Heart right ventricle (tissue), 16 donors: ENCODE measurements around the gene WAS. TPM values are rescaled to one million over a fixed set of nuclear protein-coding genes. Genes with fewer than 3 reads are reported as not detected.

Source experiments
- ATAC-seq, 8 donors: fragments of 200-7000 bp; cut with Tn5 transposase; one replicate each; pipeline ENCODE4 v1.9.1; 2020; ENCODE audit warnings: mild to moderate bottlenecking in 8 of 8, moderate library complexity in 8 of 8, moderate number of reproducible peaks in 1 of 8
- DNase-seq, 2 donors: peaks; one replicate each; pipeline ENCODE4 v3.0.0-alpha.2; 2020
- H3K27ac ChIP-seq, 10 donors: fragments of 200-600 bp; sonication (generic) in 2 of 10; one replicate each; pipeline versions ENCODE4 v1.5.0 to v1.8.0; 2020 to 2022; ENCODE audit warnings: mild to moderate bottlenecking in 3 of 10
- H3K27me3 ChIP-seq, 7 donors: fragments of 200-600 bp; one replicate each; pipeline ENCODE4 v1.8.0; 2021 to 2022; ENCODE audit warnings: mild to moderate bottlenecking in 2 of 7
- H3K36me3 ChIP-seq, 9 donors: fragments of 200-600 bp; sonication (generic) in 1 of 9; one replicate each; pipeline versions ENCODE4 v1.5.0 to v1.8.0; 2020 to 2022; ENCODE audit warnings: mild to moderate bottlenecking in 2 of 9
- H3K4me1 ChIP-seq, 9 donors: fragments of 200-600 bp; sonication (generic) in 1 of 9; one replicate each; pipeline versions ENCODE4 v1.5.0 to v1.8.0; 2020 to 2022; ENCODE audit warnings: mild to moderate bottlenecking in 4 of 9
- H3K4me3 ChIP-seq, 10 donors: fragments of 200-600 bp; sonication (generic) in 2 of 10; one replicate each; pipeline versions ENCODE4 v1.5.0 to v1.8.0; 2020 to 2022; ENCODE audit warnings: mild to moderate bottlenecking in 7 of 10, moderate library complexity in 2 of 10
- H3K9me3 ChIP-seq, 11 donors: fragments of 200-600 bp in 10 of 11; sonication (generic) in 2 of 11; one replicate each; pipeline versions ENCODE4 v1.5.0 to v1.8.0; 2013 to 2022; ENCODE audit warnings: mild to moderate bottlenecking in 2 of 11, control low read depth in 1 of 11, moderate library complexity in 1 of 11
- WGBS, 2 donors: extraction: QIAGEN DNeasy Blood & Tissue Kit; methylation state at CpG; one replicate each; pipeline ENCODE4 v1.1.7; 2013; ENCODE audit warnings: inconsistent platforms in 1 of 2; 5-methylcytosine and 5-hydroxymethylcytosine counted together
- intact Hi-C, 10 donors: fragments of 100-400 bp; cut with DNase I; formaldehyde crosslinking; loops; one replicate each; pipeline versions ENCODE4 v1.11.1 to v1.14.2; 2022
- polyA plus RNA-seq, 2 donors: library from polyadenylated mRNA; stranded (reverse); fragments of 200-250 nt; gene quantifications; one replicate each; pipeline ENCODE4 v1.2.3, GENCODE V29; 2013
- total RNA-seq, 10 donors: library from RNA; stranded (reverse); fragmentation: NEBNext Ultra II Directional in 3 of 10; extraction: Animal tissue kit (Norgen Biotek cat#: 25700) in 3 of 10; gene quantifications; one replicate each; pipeline versions ENCODE4 v1.2.1 to v1.2.4, GENCODE V29; 2021 to 2023
- TF ChIP-seq, protein P1 (sequence below), 9 donors: fragments of 200-600 bp; sonication (generic) in 2 of 9; IDR thresholded peaks; one replicate each; pipeline versions ENCODE4 v1.5.0 to v1.8.0; 2021 to 2022; ENCODE audit warnings: antibody characterized with exemption in 9 of 9, mild to moderate bottlenecking in 5 of 9, moderate library complexity in 1 of 9
- donor health status: Arrhythmogenic right ventricular cardiomyopathy.
- donor health status: ischemic (EF 13 %, LVEDD 7.1; RV severe dilation, severe dysfunction).
- donor health status: healthy with polysubstance abuse.
- donor health status: DM: no; HTN: yes; CAD: no.
- donor health status: DM: no; HTN: no; CAD: no.
- donor health status: ischemic (EF 25% LVEDD 6.9; RV normal size, moderate dysfunction).
- donor health status: ischemic (EF 25% LVEDD 5.7; RV mildly dilated, moderate dysfunction).
- donor health status: healthy.
- donor health status: DM: yes; HTN: yes; CAD: no.
- donor health status: Ischemic cardiomyopathy.
- donor health status: ischemic (EF 35%, LVEDD 5.7; RV mildly dilated, moderate dysfunction).
- donor health status: nonischemic (EF 11% LVEDD 7.7; RV severe dilation, severe dysfunction).
- donor health status: DM: yes; HTN: yes; CAD: no.
- donor health status: PGD.
- donor health status: ischemic (EF 29% LVEDD 5.4; RV normal size, mild dysfunction).
- donor health status: nonischemic (EF 23%, LVEDD 6.1; RV moderate dilation, normal function).

Gene WAS
- total and polyA plus RNA-seq, 12 donors: 0.86 to 14.3 (median 1.8) TPM

DNA sequence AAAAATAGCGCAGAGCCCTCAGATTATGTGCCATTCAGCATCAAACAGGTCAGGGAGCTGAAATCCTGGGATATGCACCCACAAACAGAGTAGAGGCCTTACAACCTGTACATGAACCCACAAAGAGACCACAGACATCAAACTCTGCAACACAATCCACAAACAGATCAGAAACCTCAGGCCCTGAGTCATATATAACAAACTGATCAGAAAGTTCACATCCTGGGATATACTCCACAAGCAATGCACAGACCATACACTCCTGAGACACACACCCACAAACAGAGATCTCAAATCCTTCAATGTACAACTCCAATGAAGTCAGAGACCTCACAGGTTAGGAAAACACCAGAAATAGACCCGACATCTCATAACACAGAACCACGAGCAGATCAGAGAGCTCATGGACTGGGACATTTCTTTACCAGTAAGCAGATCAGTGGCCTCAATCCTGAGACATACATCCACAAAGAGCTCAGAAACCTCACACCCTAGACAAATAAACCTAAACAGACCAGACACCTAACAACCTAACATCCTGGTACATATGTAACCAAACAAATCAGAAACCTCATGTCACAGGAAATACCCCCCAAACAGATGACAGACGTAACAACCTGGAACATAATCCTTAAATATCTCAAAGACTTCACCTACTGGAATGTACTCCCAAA is 37.1 kb downstream of the WAS start:
- Histone ChIP-seq H3K4me1 (no peaks in the 10 kb centered on the region), H3K27me3 (no peaks in the 10 kb centered on the region), H3K36me3 (no peaks in the 10 kb centered on the region), H3K27ac (no peak overlapping the region), H3K4me3 (no peak overlapping the region), H3K9me3 (no peaks in the 10 kb centered on the region)
- DNase-seq (no peak), ATAC-seq (no peak)
- 84% methylated on average over 4 of the region's 4 CpGs for WGBS, 2 donors
- intact Hi-C loops: no loop called here
- TF ChIP-seq, protein P1, sequence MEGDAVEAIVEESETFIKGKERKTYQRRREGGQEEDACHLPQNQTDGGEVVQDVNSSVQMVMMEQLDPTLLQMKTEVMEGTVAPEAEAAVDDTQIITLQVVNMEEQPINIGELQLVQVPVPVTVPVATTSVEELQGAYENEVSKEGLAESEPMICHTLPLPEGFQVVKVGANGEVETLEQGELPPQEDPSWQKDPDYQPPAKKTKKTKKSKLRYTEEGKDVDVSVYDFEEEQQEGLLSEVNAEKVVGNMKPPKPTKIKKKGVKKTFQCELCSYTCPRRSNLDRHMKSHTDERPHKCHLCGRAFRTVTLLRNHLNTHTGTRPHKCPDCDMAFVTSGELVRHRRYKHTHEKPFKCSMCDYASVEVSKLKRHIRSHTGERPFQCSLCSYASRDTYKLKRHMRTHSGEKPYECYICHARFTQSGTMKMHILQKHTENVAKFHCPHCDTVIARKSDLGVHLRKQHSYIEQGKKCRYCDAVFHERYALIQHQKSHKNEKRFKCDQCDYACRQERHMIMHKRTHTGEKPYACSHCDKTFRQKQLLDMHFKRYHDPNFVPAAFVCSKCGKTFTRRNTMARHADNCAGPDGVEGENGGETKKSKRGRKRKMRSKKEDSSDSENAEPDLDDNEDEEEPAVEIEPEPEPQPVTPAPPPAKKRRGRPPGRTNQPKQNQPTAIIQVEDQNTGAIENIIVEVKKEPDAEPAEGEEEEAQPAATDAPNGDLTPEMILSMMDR (IDR thresholded peaks at IDR 0.05): no peak

DNA sequence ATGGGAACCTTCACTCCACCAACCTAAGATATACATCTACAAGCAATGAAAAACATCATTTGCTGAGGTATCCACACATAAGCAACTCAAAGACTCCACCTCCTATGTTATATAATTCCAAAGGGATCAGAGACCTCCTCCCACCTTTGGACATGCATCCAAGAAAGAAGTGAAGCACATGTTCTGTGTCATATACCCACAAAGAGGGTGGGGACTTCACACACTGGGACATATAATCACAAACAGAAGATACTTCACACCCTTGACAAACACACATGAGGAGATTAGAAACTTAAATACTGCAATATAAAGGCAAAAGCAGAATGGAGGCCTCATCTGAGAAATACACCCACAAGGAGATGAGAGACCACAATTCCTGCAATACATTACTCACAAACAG is 38.3 kb downstream of the WAS start:
- Histone ChIP-seq H3K4me3 (no peak overlapping the region), H3K27ac (no peak overlapping the region), H3K27me3 (no peaks in the 10 kb centered on the region), H3K36me3 (no peaks in the 10 kb centered on the region), H3K4me1 (no peaks in the 10 kb centered on the region), H3K9me3 (no peaks in the 10 kb centered on the region)
- DNase-seq (no peak), ATAC-seq (no peak)
- TF ChIP-seq, protein P1 (IDR thresholded peaks at IDR 0.05): no peak
- intact Hi-C loops: no loop called here

DNA sequence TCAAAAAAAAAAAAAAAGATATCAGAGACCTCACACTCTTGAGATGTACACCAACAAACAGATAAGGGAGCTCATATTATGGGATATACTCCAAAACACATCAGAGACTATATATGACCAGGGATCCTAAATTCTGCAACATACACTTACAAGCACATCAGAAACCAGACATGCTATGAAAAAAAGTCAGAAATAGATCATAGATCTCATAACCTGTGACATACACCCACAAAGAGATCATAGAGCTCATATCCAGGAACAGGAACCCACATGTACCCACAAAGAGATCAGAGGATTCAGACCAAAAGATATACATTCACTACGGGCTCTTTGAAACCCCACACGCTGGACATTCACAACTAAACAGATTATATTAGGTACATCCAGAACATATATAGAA is 43.0 kb downstream of the WAS start:
- Histone ChIP-seq H3K27me3 (no peaks in the 10 kb centered on the region), H3K9me3 (no peaks in the 10 kb centered on the region), H3K4me1 (no peaks in the 10 kb centered on the region), H3K27ac (no peak overlapping the region), H3K36me3 (no peaks in the 10 kb centered on the region), H3K4me3 (no peak overlapping the region)
- ATAC-seq: no peak
- no peak for DNase-seq
- TF ChIP-seq, protein P1 (IDR thresholded peaks at IDR 0.05): no peak
- WGBS, 2 donors: 94 to 95% methylated on average over 2 of the region's 2 CpGs
- intact Hi-C loops: no loop called here

DNA sequence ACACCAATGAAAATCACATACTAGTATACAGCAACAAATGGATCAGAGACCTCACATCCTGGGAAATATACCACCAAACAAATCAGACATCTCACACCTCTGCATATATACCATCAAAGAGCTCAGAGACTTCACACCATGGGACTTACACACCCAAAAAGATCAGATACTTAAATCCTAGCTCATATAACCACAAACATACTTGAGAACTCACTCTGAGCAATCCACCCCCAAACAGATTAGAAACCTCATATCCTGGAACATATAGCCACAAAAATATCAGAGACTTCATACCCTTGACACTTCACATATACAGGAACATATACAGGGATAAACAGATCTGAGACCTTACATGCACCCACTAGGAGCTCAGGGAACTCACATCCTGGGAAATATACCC is 45.1 kb downstream of the WAS start:
- Histone ChIP-seq H3K4me1 (no peaks in the 10 kb centered on the region), H3K9me3 (no peaks in the 10 kb centered on the region), H3K27me3 (no peaks in the 10 kb centered on the region), H3K36me3 (no peaks in the 10 kb centered on the region), H3K4me3 (no peak overlapping the region), H3K27ac (no peak overlapping the region)
- intact Hi-C loops: no loop called here
- TF ChIP-seq, protein P1 (IDR thresholded peaks at IDR 0.05): no peak
- DNase-seq (no peak), ATAC-seq (no peak)
